ENCODE data around the gene MAGEF1.
"Not testable (repeated sequence)": the region's sequence is repeated elsewhere in the genome, so short reads cannot be mapped to it uniquely, and the experiment has no call there.

MAGEF1 gene

DNA sequence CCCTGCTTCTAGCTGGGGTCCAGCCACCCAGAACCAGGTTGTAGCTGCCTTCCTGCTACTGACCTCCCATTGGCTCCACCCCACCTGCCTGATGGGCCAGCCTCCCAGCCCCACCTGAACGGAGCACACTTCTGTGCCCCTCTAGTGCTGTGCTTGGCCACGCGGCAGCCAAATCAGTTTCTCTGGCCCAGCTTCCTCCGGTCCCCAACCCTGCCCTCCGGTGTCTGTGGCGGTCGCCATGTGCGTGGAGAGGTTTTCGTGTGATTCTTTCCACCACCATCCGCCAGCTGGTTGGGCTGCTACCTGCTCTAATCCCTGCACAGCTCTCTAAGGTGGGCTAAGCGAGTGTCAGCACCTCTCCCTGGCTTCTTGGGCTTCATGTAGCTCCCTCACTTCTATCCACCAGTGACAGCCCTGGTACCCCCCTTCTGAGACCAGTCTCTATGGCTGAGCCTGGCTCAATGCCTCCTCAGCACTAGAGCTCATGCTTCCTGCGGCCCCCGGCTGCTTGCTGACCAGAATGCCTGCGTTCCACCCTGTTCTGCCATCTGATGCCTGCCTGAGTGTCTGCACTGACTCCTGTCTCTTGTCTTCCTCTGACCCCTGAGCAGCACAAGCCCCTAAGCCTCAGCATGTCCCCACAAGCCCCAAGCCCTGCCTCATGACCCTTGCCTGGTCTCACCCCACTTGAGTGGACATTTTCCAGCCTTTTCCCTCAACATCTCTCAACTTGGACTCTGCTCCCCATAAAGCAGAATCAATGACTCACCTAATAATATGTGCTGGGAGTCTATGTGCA is 23.2 kb upstream of the MAGEF1 start:
- no peak for TF ChIP-seq CTCF (IDR thresholded peaks at IDR 0.05; ENCODE audit: control extremely low read depth, extremely low read depth, low read depth, missing control alignments)
- no peak for DNase-seq (ENCODE audit: extremely low spot score)
- CTCF ChIA-PET, result interaction anchor here (1.2 to 1.8 kb wide), 3 partner anchors 8 to 174 kb away, joined by 4 to 10 read pairs (median 5); partner anchors contain the start of gene EPHB3

DNA sequence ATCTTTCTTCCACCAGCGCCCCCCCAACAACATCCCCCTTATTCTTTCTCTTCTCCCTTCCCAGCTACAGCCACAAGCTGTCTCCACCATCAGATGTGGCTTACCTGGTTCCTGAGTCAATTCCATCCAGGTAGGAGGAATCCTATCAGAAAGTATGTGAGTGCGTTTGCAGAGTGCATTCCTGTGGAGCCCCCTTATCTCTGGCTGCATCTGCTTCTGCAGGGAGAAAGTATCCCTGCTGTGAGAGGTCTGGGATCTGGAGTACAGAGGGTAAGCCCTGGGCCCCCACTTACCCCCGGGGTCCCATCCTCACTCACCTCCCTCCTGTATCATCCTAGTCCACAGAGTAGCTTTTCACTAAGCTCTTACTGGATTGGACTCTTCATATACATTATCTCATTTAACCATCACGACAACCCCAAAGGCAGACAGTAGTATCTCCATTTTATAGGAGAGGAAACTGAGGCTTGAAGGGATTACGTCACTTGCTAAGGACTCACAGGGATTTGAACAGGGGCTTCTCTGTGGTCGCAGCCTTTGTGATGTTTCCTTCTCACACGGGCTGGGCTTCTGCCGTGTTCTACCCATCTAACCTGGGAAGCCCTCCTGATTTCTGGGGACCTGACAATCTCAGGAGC is 22.2 kb upstream of the MAGEF1 start:
- DNase-seq (ENCODE audit: extremely low spot score), result no peak
- TF ChIP-seq CTCF (IDR thresholded peaks at IDR 0.05; ENCODE audit: control extremely low read depth, extremely low read depth, low read depth, missing control alignments), result no peak
- ChIA-PET POLR2A (no interaction called here), CTCF (interaction anchor here (0.7 to 1.8 kb wide), 2 partner anchors 9 to 10 kb away, joined by 3 to 10 read pairs; no protein-coding TSS in a partner anchor)

More for the DNA sequence above, 23.2 kb upstream of the MAGEF1 start:
- POLR2A ChIA-PET, result no interaction called here

GRCh38 chr3:184733181-184733580 is 21.3 kb upstream of the MAGEF1 start:
- ChIA-PET POLR2A (no interaction called here), CTCF (interaction anchor here (0.7 to 1.8 kb wide), 4 partner anchors 10 to 22 kb away, joined by 3 to 10 read pairs (median 4); no protein-coding TSS in a partner anchor)
- no peak for DNase-seq (ENCODE audit: extremely low spot score)
- TF ChIP-seq CTCF (IDR thresholded peaks at IDR 0.05; ENCODE audit: control extremely low read depth, extremely low read depth, low read depth, missing control alignments), result no peak

- TF ChIP-seq CTCF (IDR thresholded peaks at IDR 0.05; ENCODE audit: control extremely low read depth, extremely low read depth, low read depth, missing control alignments), result no peak
- POLR2A ChIA-PET, result no interaction called here
- DNase-seq (ENCODE audit: extremely low spot score), result no peak
- CTCF ChIA-PET, result interaction anchor here (1.6 kb wide), 1 partner anchor 12 kb away, joined by 5 read pairs; no protein-coding TSS in a partner anchor
Observed at GRCh38 chr3:184731786-184732537, 20.1 kb upstream of the MAGEF1 start.

- TF ChIP-seq CTCF (IDR thresholded peaks at IDR 0.05; ENCODE audit: control extremely low read depth, extremely low read depth, low read depth, missing control alignments), result no peak
- no peak for DNase-seq (ENCODE audit: extremely low spot score)
- CTCF ChIA-PET, result interaction anchor here (1.0 kb wide), 1 partner anchor 13 kb away, joined by 5 read pairs; no protein-coding TSS in a partner anchor
- POLR2A ChIA-PET, result no interaction called here
Observed at GRCh38 chr3:184730924-184731323, 19.1 kb upstream of the MAGEF1 start.

DNA sequence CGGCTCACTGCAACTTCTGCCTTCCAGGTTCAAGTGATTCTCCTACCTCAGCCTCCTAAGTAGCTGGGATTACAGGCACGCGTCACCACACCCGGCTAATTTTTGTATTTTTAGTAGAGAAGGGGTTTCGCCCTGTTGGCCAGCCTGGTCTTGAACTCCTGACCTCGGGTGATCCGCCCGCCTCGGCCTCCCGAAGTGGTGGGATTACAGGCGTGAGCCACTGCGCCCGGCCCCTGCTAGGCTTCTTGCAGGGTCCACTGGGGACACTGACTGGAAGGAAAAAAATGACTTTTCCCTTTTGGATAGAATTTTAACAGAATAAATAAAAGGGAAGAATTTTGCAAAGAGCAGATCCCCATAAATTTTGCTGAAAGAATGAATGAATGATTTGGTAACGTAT is 17.3 kb upstream of the MAGEF1 start:
- CTCF ChIA-PET, result interaction anchor here (1.0 kb wide), 1 partner anchor 10 kb away, joined by 4 read pairs; no protein-coding TSS in a partner anchor
- DNase-seq (ENCODE audit: extremely low spot score); POLR2A ChIA-PET: not testable (repeated sequence)
